GM18907 (cell line): ENCODE results near the gene ME1.
"Not testable (repeated sequence)": the region's sequence is repeated elsewhere in the genome, so short reads cannot be mapped to it uniquely, and the experiment has no call there.

Experiments used
- ATAC-seq: cut with Tn5 transposase; IDR thresholded peaks from one replicate; pipeline ENCODE4 v1.9.1; 2021; ENCODE audit warnings: mild to moderate bottlenecking, moderate library complexity; ENCODE audit not compliant: unreplicated experiment

ME1 gene

GRCh38 chr6:83359638-83360037, 71.2 kb downstream of the ME1 start:
- no peak for ATAC-seq

DNA sequence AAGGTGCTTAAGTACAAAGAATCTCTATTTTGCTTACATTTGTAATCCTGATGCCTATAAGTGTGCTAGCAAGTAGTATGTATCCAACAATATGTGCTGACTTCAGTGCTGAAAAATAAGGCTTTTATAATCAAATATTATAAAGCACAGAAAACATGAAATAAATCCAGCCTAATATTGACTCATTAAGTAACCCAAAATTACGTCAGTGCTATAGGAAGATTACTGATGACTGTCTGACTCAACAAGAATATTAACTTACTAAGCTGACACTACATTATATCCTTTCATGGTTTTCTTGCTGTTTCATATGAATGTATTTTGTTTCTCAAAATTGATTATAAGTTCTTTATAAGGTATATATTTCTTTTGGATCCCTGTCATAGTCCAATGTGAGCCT, 76.1 kb downstream of the ME1 start:
- no peak for ATAC-seq

DNA sequence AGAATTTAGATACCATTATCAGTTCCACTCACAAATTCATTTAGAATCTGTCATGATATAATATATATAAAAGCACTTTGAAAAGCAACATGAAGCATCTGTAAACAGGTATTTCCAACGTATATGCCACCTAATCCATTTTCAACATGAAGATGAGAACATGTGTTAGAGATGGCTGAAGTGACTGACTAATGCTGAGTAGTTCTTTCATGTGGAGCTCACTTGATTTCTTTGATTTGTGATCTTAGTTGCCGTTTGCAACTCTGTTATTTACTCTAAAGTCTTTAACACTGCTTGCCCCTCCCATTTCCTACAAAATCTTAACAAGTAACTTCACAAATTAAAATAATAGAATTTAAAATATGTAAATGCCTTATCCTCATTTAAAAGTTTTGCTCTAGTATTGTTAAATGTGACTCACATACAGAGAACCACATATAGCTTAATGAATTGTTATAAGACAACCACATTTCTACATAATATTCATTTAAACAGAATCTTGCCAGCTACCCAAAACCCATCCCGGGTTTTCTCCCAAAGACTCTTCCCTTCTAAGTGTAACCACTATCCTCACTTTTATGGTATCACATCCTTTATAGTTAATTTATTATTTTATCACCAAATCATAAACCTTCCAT, 78.3 kb downstream of the ME1 start:
- ATAC-seq: no peak

GRCh38 chr6:83343121-83343520, 87.7 kb downstream of the ME1 start:
- no peak for ATAC-seq

GRCh38 chr6:83341765-83342164, 89.1 kb downstream of the ME1 start:
- no peak for ATAC-seq

- ATAC-seq: not testable (repeated sequence)
Observed at GRCh38 chr6:83333916-83334315, 96.9 kb downstream of the ME1 start.

DNA sequence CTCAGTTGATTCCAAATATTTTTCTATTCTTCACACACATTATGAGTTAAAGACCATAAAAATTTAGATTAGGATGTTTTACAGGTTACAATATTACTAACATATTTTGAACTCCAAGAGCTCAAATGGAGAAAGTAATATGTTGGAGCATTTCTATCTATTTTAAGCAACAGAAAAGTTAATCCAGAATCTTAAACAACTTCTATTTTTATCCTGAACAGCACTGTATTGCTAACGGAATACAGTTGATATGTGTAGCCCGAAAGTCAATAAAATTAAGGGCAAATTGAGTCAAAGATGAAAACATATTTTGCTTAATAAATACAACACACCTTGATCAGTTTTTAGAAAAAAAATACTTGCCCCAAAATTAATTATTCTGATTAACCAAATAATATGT, 97.4 kb downstream of the ME1 start:
- ATAC-seq: no peak

- no peak for ATAC-seq
Observed at GRCh38 chr6:83314693-83315092, 116.2 kb downstream of the ME1 start.

GRCh38 chr6:83313882-83314281, 117.0 kb downstream of the ME1 start:
- ATAC-seq: no peak

DNA sequence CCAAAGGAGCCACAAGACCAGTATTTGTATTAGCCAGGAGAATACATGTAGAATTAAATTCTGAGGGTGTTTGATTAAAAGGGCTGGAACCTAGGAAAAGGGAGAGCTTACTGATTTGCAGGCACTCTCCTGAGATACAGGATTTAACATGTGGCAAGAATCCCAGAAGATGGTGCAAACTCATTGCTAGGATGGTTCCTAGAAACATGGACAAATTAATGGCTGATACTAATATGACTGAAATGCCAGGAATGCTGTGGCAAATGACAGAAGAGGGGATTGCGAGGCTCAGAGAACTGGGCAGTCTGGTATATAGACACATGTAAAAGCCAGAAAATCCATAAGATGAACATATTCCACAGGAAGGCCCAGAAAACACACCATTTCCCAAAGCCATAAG, 119.6 kb downstream of the ME1 start:
- ATAC-seq: no peak

- no peak for ATAC-seq
Observed at GRCh38 chr6:83310046-83310445, 120.8 kb downstream of the ME1 start.

DNA sequence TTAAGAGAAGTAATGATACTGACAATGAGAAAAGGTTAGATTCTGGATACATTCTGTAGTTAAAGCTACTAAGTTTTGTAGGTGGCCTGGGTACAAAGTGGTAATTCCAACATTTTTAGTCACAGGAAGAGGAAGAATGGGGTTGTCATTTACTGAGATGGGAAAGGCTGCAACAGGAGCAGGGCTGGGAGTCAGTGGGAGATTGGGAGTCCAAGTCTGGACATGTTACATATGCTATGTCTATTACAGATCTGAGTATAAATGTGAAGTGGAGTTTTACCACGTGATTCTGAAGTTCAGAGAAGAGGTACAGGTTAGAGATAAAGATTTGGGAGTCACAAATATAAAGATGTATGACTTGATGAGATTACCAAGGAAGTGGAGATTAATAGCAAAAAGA, 121.5 kb downstream of the ME1 start:
- ATAC-seq: no peak

DNA sequence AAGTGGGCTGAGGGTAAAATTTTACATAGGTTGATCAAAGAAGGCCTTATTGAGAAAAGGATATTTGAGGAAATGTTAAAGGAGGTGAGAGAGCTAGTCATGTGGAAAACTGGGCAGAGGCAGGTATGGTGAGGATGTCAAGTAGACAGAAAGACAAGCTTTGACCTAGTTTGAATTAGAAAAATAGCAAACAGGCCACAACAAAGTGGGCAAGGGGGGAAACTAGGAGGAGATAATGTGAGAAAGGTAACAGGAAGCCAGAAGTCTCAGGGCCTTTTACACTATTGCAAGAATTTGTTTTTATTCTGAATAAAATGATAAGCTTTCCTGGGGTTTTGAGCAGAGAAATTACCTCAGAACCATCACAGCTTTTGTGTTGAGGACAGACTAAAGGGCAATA, 122.0 kb downstream of the ME1 start:
- ATAC-seq: no peak

DNA sequence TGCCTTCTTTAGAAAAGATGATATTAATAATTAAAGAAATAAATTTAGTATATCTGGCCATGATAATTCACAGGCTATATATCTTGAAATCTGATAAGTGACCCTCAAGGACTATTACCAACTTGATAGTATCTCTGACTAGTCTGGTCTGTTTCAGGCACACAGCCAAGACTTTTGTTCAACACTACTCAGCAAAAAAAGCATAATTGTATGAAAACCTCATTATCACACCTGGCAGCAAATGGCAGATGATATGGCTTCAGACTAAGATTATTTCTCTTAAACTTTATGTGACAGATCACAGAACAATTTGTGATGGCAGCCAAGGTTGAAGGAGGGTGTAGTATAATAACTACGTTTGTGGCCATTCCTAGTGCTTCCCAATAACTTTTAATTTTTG, 123.0 kb downstream of the ME1 start:
- ATAC-seq: no peak

- no peak for ATAC-seq
Observed at GRCh38 chr6:83303426-83303825, 127.4 kb downstream of the ME1 start.

DNA sequence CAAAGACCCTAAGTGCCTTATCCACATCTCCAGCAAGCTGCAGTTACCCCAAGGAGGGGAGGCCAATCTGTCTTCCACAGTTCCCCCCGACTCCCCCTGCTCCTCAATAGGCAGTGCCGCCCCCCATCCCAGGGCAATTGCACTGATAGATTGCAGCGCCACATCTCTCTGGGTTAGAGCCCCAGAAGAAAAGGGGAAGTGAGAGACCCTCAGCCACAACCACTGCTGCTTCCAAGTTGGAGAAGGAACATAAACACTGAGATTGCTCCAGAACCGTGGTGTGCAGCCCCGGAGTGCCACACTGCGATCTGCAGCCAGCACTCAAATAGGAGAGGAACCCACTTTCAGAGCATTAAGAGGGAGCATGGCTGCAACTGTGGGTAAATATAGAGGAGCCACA, 136.2 kb downstream of the ME1 start:
- no peak for ATAC-seq

- peak; percentile 97 for ATAC-seq
Observed at GRCh38 chr6:83292900-83293843, 137.7 kb downstream of the ME1 start.

GRCh38 chr6:83287298-83287697, 143.6 kb downstream of the ME1 start:
- not testable (repeated sequence) for ATAC-seq

- ATAC-seq: no peak
Observed at GRCh38 chr6:83285917-83286316, 144.9 kb downstream of the ME1 start.

- ATAC-seq: no peak
Observed at GRCh38 chr6:83273596-83273995, 157.3 kb downstream of the ME1 start.

- peak; percentile 78 for ATAC-seq
Observed at GRCh38 chr6:83270971-83271719, 159.7 kb downstream of the ME1 start.

DNA sequence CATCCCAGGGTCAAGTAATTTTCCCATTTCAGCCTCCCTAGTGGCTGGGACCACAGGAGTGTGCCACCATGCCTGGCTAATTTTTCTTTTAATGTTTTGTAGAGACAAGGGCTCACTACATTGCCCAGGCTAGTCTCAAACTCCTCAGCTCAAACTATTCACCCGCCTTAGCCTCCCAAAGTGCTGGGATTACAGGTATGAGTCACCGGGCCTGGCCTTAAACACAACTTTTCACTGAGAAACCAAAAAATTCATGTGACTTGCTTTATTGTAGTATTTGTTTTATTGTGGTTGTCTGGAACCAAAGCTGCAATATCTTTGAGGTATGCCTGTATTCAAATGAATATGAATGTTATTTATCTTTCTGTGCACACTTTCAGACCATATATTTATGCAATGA, 165.5 kb downstream of the ME1 start:
- ATAC-seq: no peak
